HG03469 (cell line): ENCODE measurements around the gene ENPEP.

Source experiments
- ATAC-seq: cut with Tn5 transposase; IDR thresholded peaks from one replicate; pipeline ENCODE4 v1.9.1; 2021; ENCODE audit warnings: mild to moderate bottlenecking, moderate library complexity, moderate number of reproducible peaks; ENCODE audit not compliant: unreplicated experiment

ENPEP gene

GRCh38 chr4:110596431-110596830, 120.5 kb downstream of the ENPEP start:
- no peak for ATAC-seq

DNA sequence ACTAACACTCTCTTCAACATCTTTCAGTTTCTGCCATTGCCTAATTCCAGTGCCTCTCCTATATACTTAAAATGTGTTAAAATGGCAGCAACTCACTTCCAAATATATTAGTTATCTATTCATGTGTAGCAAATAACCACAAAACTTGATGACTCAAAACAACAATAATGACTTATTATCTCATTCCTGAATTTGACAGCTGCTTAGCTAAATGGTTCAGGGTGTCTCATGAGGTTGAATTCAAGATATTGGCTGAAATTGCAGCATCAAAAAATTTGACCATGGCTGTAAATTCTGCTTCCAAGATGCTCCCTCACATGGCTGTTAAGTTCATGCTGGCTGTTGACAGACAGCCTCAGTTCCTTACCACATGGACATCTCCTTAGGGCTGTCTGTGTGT, 121.6 kb downstream of the ENPEP start:
- ATAC-seq: no peak

- ATAC-seq: no peak
Measured at GRCh38 chr4:110602061-110602460, 126.1 kb downstream of the ENPEP start.

- no peak for ATAC-seq
Measured at GRCh38 chr4:110605077-110605476, 129.1 kb downstream of the ENPEP start.

DNA sequence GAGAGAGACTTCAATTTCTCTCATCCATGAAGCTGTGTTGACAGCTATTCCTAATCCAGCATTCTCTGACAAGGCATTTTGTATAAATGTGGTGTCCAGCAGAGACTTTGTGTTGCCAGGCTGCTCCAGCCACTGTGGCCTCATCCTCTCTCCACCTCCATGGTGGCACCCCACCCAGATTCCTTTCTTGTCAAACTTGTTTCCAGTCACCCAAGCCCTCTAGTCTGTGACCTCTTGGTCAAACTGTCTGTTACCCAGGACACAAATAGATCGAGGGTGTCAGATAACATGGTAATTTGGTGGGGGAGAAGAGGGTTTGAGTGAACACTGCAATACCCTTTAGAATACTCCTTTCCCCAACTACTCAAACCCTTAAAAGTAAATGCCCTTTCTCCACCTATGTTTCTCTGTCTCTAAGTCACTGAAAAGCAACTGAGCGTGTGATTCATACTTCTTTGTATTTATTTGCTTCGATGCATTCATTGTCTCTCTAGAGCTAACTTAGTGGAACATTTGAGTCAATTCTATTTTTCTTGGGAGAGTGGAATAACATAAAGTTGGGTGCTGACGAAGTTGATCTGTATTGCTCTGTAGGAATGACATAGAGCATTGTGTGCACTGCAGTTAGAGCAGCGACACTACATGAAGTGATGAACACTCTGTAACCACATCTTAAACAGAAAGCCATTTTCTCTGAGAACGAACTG, 133.2 kb downstream of the ENPEP start:
- ATAC-seq: no peak

GRCh38 chr4:110610620-110610939, 134.6 kb downstream of the ENPEP start:
- no peak for ATAC-seq

DNA sequence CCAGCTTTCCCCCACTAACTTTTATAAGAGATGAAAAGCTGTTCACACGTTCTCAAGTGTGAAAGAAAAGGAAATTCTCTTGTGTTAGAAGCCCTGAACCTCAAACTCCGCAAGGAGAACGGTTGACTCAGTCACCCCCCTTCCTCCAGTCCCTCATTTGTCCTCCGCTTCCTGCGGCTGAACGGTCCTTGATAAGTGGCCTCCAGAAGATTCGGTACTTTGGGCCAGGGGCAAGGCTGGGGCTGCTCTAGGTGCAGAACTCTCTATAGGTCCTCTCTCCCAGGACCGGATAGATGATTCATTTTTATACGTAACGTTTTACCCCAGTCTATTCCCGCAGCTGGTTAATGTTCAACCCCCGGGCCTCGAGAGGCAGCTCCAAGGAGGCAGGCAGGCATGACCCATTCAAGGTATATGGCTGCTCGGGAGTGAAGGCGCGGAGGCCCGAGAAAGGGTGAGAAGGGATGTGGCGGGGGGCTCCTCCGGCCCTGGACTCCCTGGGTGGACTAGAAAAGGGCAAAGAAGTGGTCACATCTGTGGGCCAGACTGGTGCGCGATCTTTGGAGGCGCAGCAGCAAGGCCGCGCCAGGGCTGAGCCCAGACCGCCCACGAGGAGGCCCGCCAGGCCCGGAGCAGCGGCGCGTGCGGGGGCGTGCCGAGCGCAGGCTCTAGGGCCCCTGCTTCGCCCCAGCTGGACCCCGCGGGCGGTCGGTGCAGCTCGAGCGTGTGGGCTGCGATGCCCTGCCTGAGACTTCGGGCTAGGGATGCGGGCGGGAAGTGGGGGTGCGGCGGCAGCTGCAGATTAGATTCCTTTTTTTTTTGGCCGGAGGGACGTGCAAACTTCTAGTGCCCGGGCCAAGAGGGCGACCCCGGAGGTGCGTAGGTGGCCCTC, 135.2 kb downstream of the ENPEP start:
- peak; percentile 66 for ATAC-seq

- no peak for ATAC-seq
Measured at GRCh38 chr4:110611968-110612447, 136.1 kb downstream of the ENPEP start.

DNA sequence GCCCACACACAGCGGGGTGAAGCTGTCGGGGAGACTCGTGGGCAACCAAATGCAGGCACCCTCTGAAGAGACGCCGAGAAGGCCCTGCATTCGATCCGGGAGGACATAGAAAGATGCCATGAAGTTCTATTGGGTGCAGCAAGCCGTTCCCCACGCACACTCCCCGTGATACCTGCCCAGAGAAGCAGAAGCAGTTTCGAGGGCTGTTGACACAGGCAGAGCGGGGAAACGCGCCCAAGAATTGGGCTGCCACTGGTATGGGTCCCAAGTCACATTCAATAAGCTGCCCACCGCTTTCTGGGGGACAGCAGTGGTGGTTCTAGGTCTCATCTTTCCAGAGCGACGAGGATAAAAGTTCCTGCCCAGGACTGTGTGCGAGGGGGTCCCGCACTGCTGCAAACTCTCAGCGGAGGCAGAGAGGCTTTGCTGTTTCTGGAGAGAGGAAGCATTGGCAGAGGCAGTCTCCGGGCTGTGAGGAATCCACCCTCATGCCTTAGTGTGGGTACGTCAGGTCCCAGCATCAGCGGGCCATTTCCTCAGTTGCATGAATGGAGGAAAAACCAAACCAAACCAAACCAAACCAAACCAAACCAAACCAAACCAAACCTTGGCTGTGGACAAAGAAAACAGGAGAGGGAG, 136.8 kb downstream of the ENPEP start:
- no peak for ATAC-seq

GRCh38 chr4:110613745-110614144, 137.8 kb downstream of the ENPEP start:
- ATAC-seq: no peak

GRCh38 chr4:110614173-110614963, 138.4 kb downstream of the ENPEP start:
- no peak for ATAC-seq
